HT-29 (cell line): ENCODE data around the gene DNAJC4. TPM values are rescaled to one million over a fixed set of nuclear protein-coding genes. Genes with fewer than 3 reads are reported as not detected.

Experiments used
- DNase-seq: peaks from one replicate; pipeline ENCODE4 v3.0.0-alpha.2; 2015; ENCODE audit warnings: low spot score
- total RNA-seq: library from RNA; depleted of rRNA; stranded (reverse); fragments of >200 nt; shearing (Covaris generic); gene quantifications from 2 replicates; pipeline ENCODE4 v1.2.3, GENCODE V29; 2014

Gene DNAJC4
- total RNA-seq, 1 experiment from 2014 or later, result 23.5 TPM

- DNase-seq, result no peak
Observed at GRCh38 chr11:64208086-64208795, 22.1 kb upstream of the DNAJC4 start.

- DNase-seq, result no peak
Observed at GRCh38 chr11:64208796-64209562, 21.4 kb upstream of the DNAJC4 start.

- DNase-seq, result no peak
Observed at GRCh38 chr11:64209563-64209843, 20.8 kb upstream of the DNAJC4 start.

GRCh38 chr11:64210301-64211020, 19.9 kb upstream of the DNAJC4 start:
- DNase-seq, result no peak

- no peak for DNase-seq
Observed at GRCh38 chr11:64211181-64211872, 19.0 kb upstream of the DNAJC4 start.

GRCh38 chr11:64216879-64217278, 13.5 kb upstream of the DNAJC4 start:
- DNase-seq, result no peak

- no peak for DNase-seq
Observed at GRCh38 chr11:64218628-64219353, 11.6 kb upstream of the DNAJC4 start.

- DNase-seq, result no peak
Observed at GRCh38 chr11:64219354-64219684, 11.0 kb upstream of the DNAJC4 start.

GRCh38 chr11:64219755-64220154, 10.6 kb upstream of the DNAJC4 start:
- DNase-seq, result no peak

GRCh38 chr11:64220271-64220670, 10.1 kb upstream of the DNAJC4 start:
- DNase-seq, result no peak

GRCh38 chr11:64220798-64221197, 9.6 kb upstream of the DNAJC4 start:
- DNase-seq, result no peak

- DNase-seq, result no peak
Observed at GRCh38 chr11:64222651-64223000, 7.7 kb upstream of the DNAJC4 start.

GRCh38 chr11:64223001-64223651, 7.2 kb upstream of the DNAJC4 start:
- no peak for DNase-seq

- DNase-seq, result no peak
Observed at GRCh38 chr11:64224151-64224890, 6.0 kb upstream of the DNAJC4 start.

- no peak for DNase-seq
Observed at GRCh38 chr11:64224891-64225607, 5.3 kb upstream of the DNAJC4 start.

GRCh38 chr11:64225608-64226506, 4.5 kb upstream of the DNAJC4 start, which contains the start of the genes NUDT22 and TRPT1:
Gene NUDT22 (plus strand): TSS chr11:64226274. CDS start chr11:64226653, 379 bp downstream.
Gene TRPT1 (minus strand): TSS chr11:64226186. CDS start chr11:64225860, 326 bp downstream.
- peak; percentile 94 for DNase-seq

GRCh38 chr11:64226507-64227051, 3.8 kb upstream of the DNAJC4 start:
- DNase-seq, result peak; percentile 59

- no peak for DNase-seq
Observed at GRCh38 chr11:64227405-64227956, 2.9 kb upstream of the DNAJC4 start.
